Measurements from ENCODE around the gene RYR2.
"Not testable (repeated sequence)": the region's sequence is repeated elsewhere in the genome, so short reads cannot be mapped to it uniquely, and the experiment has no call there.

The RYR2 gene

GRCh38 chr1:237091691-237092090 is 49.7 kb downstream of the RYR2 start:
- no peaks in the 10 kb centered on the region for H3K4me1 Mint-ChIP-seq
- no peak for ATAC-seq
- no peaks in the 10 kb centered on the region for H3K36me3 Mint-ChIP-seq

GRCh38 chr1:237093691-237094090 is 51.7 kb downstream of the RYR2 start:
- H3K4me1 Mint-ChIP-seq = no peaks in the 10 kb centered on the region
- no peak for ATAC-seq
- no peaks in the 10 kb centered on the region for H3K36me3 Mint-ChIP-seq

More at GRCh38 chr1:237091691-237092090, 49.7 kb downstream of the RYR2 start:
- H3K27ac Mint-ChIP-seq = no peak overlapping the region
- H3K4me3 Mint-ChIP-seq = no peak overlapping the region
- no peaks in the 10 kb centered on the region for H3K27me3 Mint-ChIP-seq
- H3K9me3 Mint-ChIP-seq = no peaks in the 10 kb centered on the region

GRCh38 chr1:237098541-237098940 is 56.6 kb downstream of the RYR2 start:
- Mint-ChIP-seq H3K27ac (no peak overlapping the region), H3K36me3 (no peaks in the 10 kb centered on the region), H3K4me1 (no peaks in the 10 kb centered on the region), H3K9me3 (peaks cover 3% of the 10 kb centered on the region), H3K27me3 (no peaks in the 10 kb centered on the region), H3K4me3 (no peak overlapping the region)
- no peak for ATAC-seq

More at GRCh38 chr1:237093691-237094090, 51.7 kb downstream of the RYR2 start:
- H3K27me3 Mint-ChIP-seq = no peaks in the 10 kb centered on the region
- H3K27ac Mint-ChIP-seq = no peak overlapping the region
- peaks cover 3% of the 10 kb centered on the region for H3K9me3 Mint-ChIP-seq
- no peak overlapping the region for H3K4me3 Mint-ChIP-seq

- H3K27me3 Mint-ChIP-seq = peaks cover 9% of the 10 kb centered on the region
- H3K27ac Mint-ChIP-seq = no peak overlapping the region
- H3K4me3 Mint-ChIP-seq = no peak overlapping the region
- no peaks in the 10 kb centered on the region for H3K36me3 Mint-ChIP-seq
- no peaks in the 10 kb centered on the region for H3K4me1 Mint-ChIP-seq
- ATAC-seq = no peak
- peaks cover 3% of the 10 kb centered on the region for H3K9me3 Mint-ChIP-seq
Observed at GRCh38 chr1:237103021-237103420, 61.0 kb downstream of the RYR2 start.

GRCh38 chr1:237104096-237104495 is 62.1 kb downstream of the RYR2 start:
- H3K9me3 Mint-ChIP-seq = no peaks in the 10 kb centered on the region
- no peak overlapping the region for H3K27ac Mint-ChIP-seq
- H3K27me3 Mint-ChIP-seq = peaks cover 9% of the 10 kb centered on the region
- H3K4me3 Mint-ChIP-seq = no peak overlapping the region
- ATAC-seq = no peak
- H3K4me1 Mint-ChIP-seq = no peaks in the 10 kb centered on the region
- H3K36me3 Mint-ChIP-seq = no peaks in the 10 kb centered on the region

GRCh38 chr1:237105826-237106225 is 63.8 kb downstream of the RYR2 start:
- no peaks in the 10 kb centered on the region for H3K9me3 Mint-ChIP-seq
- H3K27me3 Mint-ChIP-seq = peaks cover 9% of the 10 kb centered on the region
- H3K4me1 Mint-ChIP-seq = no peaks in the 10 kb centered on the region
- no peak for ATAC-seq
- H3K4me3 Mint-ChIP-seq = no peak overlapping the region
- no peaks in the 10 kb centered on the region for H3K36me3 Mint-ChIP-seq
- no peak overlapping the region for H3K27ac Mint-ChIP-seq

- Mint-ChIP-seq H3K36me3 (no peaks in the 10 kb centered on the region), H3K4me1 (no peaks in the 10 kb centered on the region), H3K4me3 (no peak overlapping the region), H3K27me3 (peaks cover 9% of the 10 kb centered on the region), H3K27ac (no peak overlapping the region), H3K9me3 (no peaks in the 10 kb centered on the region)
- no peak for ATAC-seq
Observed at GRCh38 chr1:237108297-237109040, 66.5 kb downstream of the RYR2 start.

- no peaks in the 10 kb centered on the region for H3K27me3 Mint-ChIP-seq
- H3K4me3 Mint-ChIP-seq = no peak overlapping the region
- no peaks in the 10 kb centered on the region for H3K36me3 Mint-ChIP-seq
- peaks cover under 1% of the 10 kb centered on the region for H3K9me3 Mint-ChIP-seq
- H3K4me1 Mint-ChIP-seq = no peaks in the 10 kb centered on the region
- no peak for ATAC-seq
- H3K27ac Mint-ChIP-seq = no peak overlapping the region
Observed at GRCh38 chr1:237111807-237112206, 69.8 kb downstream of the RYR2 start.

- H3K4me3 Mint-ChIP-seq = no peak overlapping the region
- no peaks in the 10 kb centered on the region for H3K4me1 Mint-ChIP-seq
- no peaks in the 10 kb centered on the region for H3K27me3 Mint-ChIP-seq
- no peaks in the 10 kb centered on the region for H3K36me3 Mint-ChIP-seq
- no peak overlapping the region for H3K27ac Mint-ChIP-seq
- peaks cover 2% of the 10 kb centered on the region for H3K9me3 Mint-ChIP-seq
- ATAC-seq = no peak
Observed at GRCh38 chr1:237112663-237113062, 70.7 kb downstream of the RYR2 start.

- no peaks in the 10 kb centered on the region for H3K27me3 Mint-ChIP-seq
- H3K27ac Mint-ChIP-seq = no peak overlapping the region
- no peaks in the 10 kb centered on the region for H3K4me1 Mint-ChIP-seq
- H3K36me3 Mint-ChIP-seq = no peaks in the 10 kb centered on the region
- ATAC-seq = no peak
- peaks cover 5% of the 10 kb centered on the region for H3K9me3 Mint-ChIP-seq
- H3K4me3 Mint-ChIP-seq = no peak overlapping the region
Observed at GRCh38 chr1:237115035-237115434, 73.1 kb downstream of the RYR2 start.

- H3K9me3 Mint-ChIP-seq = peaks cover 7% of the 10 kb centered on the region
- H3K27me3 Mint-ChIP-seq = peaks cover 9% of the 10 kb centered on the region
- no peak for ATAC-seq
- H3K4me3 Mint-ChIP-seq = no peak overlapping the region
- no peaks in the 10 kb centered on the region for H3K4me1 Mint-ChIP-seq
- no peaks in the 10 kb centered on the region for H3K36me3 Mint-ChIP-seq
- H3K27ac Mint-ChIP-seq = no peak overlapping the region
Observed at GRCh38 chr1:237119091-237119490, 77.1 kb downstream of the RYR2 start.

- Mint-ChIP-seq H3K4me1 (no peaks in the 10 kb centered on the region), H3K9me3 (peaks cover 7% of the 10 kb centered on the region), H3K27me3 (peaks cover 9% of the 10 kb centered on the region), H3K4me3 (no peak overlapping the region), H3K27ac (no peak overlapping the region), H3K36me3 (no peaks in the 10 kb centered on the region)
- ATAC-seq = no peak
Observed at GRCh38 chr1:237120683-237121082, 78.7 kb downstream of the RYR2 start.

- H3K9me3 Mint-ChIP-seq = peaks cover 18% of the 10 kb centered on the region
- no peak overlapping the region for H3K27ac Mint-ChIP-seq
- no peak overlapping the region for H3K4me3 Mint-ChIP-seq
- ATAC-seq = no peak
- H3K36me3 Mint-ChIP-seq = no peaks in the 10 kb centered on the region
- peaks cover 9% of the 10 kb centered on the region for H3K27me3 Mint-ChIP-seq
- H3K4me1 Mint-ChIP-seq = no peaks in the 10 kb centered on the region
Observed at GRCh38 chr1:237124856-237125462, 83.0 kb downstream of the RYR2 start.

GRCh38 chr1:237126180-237126579 is 84.2 kb downstream of the RYR2 start:
- Mint-ChIP-seq H3K36me3 (no peaks in the 10 kb centered on the region), H3K4me3 (no peak overlapping the region), H3K27me3 (peaks cover 9% of the 10 kb centered on the region), H3K4me1 (no peaks in the 10 kb centered on the region), H3K27ac (no peak overlapping the region), H3K9me3 (peaks cover 16% of the 10 kb centered on the region)
- no peak for ATAC-seq

- not testable (repeated sequence) for H3K4me1 Mint-ChIP-seq, ATAC-seq, H3K4me3 Mint-ChIP-seq, H3K27ac Mint-ChIP-seq, H3K27me3 Mint-ChIP-seq, H3K36me3 Mint-ChIP-seq
- H3K9me3 Mint-ChIP-seq = peaks cover 16% of the 10 kb centered on the region
Observed at GRCh38 chr1:237127301-237127700, 85.3 kb downstream of the RYR2 start.

GRCh38 chr1:237133921-237134320 is 91.9 kb downstream of the RYR2 start:
- Mint-ChIP-seq H3K36me3 (no peaks in the 10 kb centered on the region), H3K27ac (no peak overlapping the region), H3K27me3 (no peaks in the 10 kb centered on the region), H3K4me1 (no peaks in the 10 kb centered on the region), H3K9me3 (peaks cover 17% of the 10 kb centered on the region), H3K4me3 (no peak overlapping the region)
- no peak for ATAC-seq
